Upper lobe of right lung (tissue), 1 donor: ENCODE results near the gene FGFRL1. TPM values are rescaled to one million over a fixed set of nuclear protein-coding genes. Genes with fewer than 3 reads are reported as not detected.

Source experiments
- ATAC-seq: fragments of 200-7000 bp; cut with Tn5 transposase; one replicate; pipeline ENCODE4 v1.9.1; 2020; ENCODE audit warnings: mild to moderate bottlenecking, moderate library complexity
- DNase-seq: peaks from one replicate; pipeline ENCODE4 v3.0.0-alpha.2; 2020
- H3K27ac ChIP-seq: fragments of 200-600 bp; one replicate; pipeline ENCODE4 v1.8.0; 2022
- H3K27me3 ChIP-seq: fragments of 200-600 bp; one replicate; pipeline ENCODE4 v1.8.0; 2022; ENCODE audit warnings: mild to moderate bottlenecking
- H3K36me3 ChIP-seq: fragments of 200-600 bp; one replicate; pipeline ENCODE4 v1.8.0; 2022
- H3K4me1 ChIP-seq: fragments of 200-600 bp; one replicate; pipeline ENCODE4 v1.8.0; 2022
- H3K4me3 ChIP-seq: fragments of 200-600 bp; one replicate; pipeline ENCODE4 v1.8.0; 2022; ENCODE audit warnings: mild to moderate bottlenecking
- H3K9me3 ChIP-seq: fragments of 200-600 bp; one replicate; pipeline ENCODE4 v1.8.0; 2022
- CTCF ChIP-seq: fragments of 200-600 bp; IDR thresholded peaks from one replicate; pipeline ENCODE4 v1.8.0; 2022; ENCODE audit warnings: antibody characterized with exemption
- intact Hi-C: fragments of 100-400 bp; cut with DNase I; formaldehyde crosslinking; loops from one replicate; pipeline ENCODE4 v1.11.0; 2022
- total RNA-seq: library from RNA; stranded (reverse); fragmentation: NEBNext Ultra II Directional; extraction: Animal tissue kit (Norgen Biotek cat#: 25700); gene quantifications from one replicate; pipeline ENCODE4 v1.2.1, GENCODE V29; 2021
- donor health status: DM: no; HTN: yes; CAD: no; lungs with severe emphysema.

The FGFRL1 gene
- total RNA-seq, 1 donor from 2014 or later = 25.2 TPM

DNA sequence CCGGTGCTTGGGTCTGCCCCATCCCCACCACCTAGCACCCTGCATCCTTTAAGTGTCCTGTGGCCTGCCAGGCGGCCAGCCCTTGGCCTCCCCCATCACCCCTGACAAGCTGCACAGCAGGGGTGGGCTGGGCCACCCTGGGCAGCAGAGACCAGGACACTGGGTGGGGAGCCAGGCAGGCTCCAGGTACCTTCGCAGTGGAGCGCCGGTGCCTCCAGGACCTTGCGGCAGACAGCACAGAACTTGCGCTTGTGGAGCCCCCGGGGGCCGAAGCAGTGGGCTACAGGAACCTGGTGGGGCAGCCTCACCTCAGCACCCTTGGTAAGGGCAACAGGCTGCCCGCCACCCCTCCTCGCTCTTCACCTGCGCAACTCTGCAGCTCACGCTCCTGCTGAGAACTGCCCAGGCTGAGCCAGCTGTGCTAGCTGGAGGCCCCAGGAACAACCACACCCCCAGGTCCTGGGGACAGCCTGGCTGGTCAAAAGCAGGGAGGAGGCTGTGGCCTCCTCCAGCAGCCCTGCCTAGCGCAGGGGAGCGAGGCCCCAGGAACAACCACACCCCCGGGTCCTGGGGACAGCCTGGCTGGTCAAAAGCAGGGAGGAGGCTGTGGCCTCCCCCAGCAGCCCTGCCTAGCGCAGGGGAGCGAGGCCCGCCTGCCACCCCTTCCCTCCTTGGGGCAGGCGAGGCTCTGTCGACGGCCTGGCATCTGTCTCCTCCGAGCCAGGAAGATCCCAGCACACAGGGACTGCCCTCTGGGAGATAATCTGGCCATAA, 42.6 kb upstream of the FGFRL1 start:
- no peak for TF ChIP-seq CTCF
- no peak for DNase-seq
- H3K36me3 ChIP-seq = peaks cover 16% of the 10 kb centered on the region
- no peak overlapping the region for H3K27ac ChIP-seq
- no peak for ATAC-seq
- H3K27me3 ChIP-seq = no peaks in the 10 kb centered on the region
- H3K9me3 ChIP-seq = no peaks in the 10 kb centered on the region
- H3K4me3 ChIP-seq = no peak overlapping the region
- peaks cover 13% of the 10 kb centered on the region for H3K4me1 ChIP-seq
- intact Hi-C loops = no loop called here

DNA sequence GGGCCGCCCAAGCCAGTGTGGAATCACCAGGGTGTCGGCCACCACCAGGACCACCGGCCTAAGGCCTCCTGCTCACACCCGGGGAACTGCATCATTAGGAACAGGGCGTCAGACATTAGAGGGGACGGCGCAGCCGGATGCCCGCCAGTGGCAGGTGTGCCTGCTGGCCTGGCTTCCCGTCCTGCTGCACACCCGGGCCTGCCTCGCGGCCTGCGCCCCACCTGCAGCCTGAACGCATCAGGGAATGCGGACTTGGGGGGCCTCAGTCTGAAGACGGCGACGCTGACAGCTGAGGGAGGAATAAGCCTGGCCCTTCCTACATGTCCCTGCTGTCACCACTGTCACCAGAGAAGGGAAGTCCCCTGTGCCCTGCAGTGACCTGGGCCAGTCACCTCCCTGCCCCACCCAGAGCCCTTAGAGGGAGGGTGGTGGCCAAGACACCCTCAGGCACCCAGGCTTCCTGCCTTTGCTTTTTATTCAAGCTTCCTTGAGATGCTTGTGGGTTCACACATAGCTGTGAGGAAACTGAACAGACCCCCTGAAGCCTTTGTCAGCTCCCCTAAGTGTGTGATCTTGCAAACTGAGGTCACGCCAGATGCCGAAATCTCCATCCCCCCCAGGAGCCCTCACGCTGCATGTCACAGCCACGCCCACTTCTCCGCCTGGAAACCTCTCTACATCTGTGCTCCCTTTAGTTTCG, 41.2 kb upstream of the FGFRL1 start:
- intact Hi-C loops = no loop called here

DNA sequence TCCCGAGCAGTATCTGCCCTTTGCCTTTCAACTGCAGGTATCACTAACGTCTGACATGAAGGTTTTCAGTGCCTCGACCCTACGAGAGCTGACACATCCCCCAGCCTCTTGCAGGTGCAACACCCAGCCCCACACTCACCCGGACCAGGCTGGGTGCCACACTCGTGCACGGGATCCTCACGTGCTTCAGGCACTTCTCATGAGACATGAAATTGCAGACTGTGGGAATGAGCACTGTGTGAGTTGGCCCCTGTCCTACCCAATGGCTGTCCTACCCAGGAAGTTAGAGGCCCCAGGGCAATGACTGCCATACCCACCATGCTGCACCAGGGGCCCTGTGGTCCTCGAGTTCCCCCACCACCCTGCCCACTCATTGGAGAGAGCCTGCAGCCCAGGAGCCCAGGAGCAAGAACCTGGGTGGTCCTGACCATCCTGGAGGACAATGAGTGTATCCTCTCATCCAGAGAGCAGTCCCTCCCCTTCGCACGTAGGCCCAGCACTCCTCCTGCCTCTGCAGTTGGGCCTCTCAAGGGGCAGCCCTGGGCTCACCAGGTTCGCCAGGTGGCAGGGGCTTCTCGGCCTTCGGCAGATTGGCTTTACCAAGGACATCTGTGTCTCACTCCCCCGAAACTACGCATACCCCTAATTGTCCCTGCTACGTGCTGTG, 40.4 kb upstream of the FGFRL1 start:
- Histone ChIP-seq H3K4me3 (no peak overlapping the region), H3K36me3 (peaks cover 7% of the 10 kb centered on the region), H3K27me3 (no peaks in the 10 kb centered on the region), H3K4me1 (peaks cover 13% of the 10 kb centered on the region), H3K9me3 (no peaks in the 10 kb centered on the region), H3K27ac (no peak overlapping the region)
- intact Hi-C loops = no loop called here
- DNase-seq (no peak), ATAC-seq (no peak)
- TF ChIP-seq CTCF = no peak

More for the DNA sequence above, 41.2 kb upstream of the FGFRL1 start:
- no peak overlapping the region for H3K27ac ChIP-seq
- no peak for TF ChIP-seq CTCF
- H3K4me3 ChIP-seq = no peak overlapping the region
- H3K36me3 ChIP-seq = peaks cover 10% of the 10 kb centered on the region
- ATAC-seq (no peak), DNase-seq (no peak)
- H3K9me3 ChIP-seq = no peaks in the 10 kb centered on the region
- H3K4me1 ChIP-seq = peaks cover 13% of the 10 kb centered on the region
- H3K27me3 ChIP-seq = no peaks in the 10 kb centered on the region

DNA sequence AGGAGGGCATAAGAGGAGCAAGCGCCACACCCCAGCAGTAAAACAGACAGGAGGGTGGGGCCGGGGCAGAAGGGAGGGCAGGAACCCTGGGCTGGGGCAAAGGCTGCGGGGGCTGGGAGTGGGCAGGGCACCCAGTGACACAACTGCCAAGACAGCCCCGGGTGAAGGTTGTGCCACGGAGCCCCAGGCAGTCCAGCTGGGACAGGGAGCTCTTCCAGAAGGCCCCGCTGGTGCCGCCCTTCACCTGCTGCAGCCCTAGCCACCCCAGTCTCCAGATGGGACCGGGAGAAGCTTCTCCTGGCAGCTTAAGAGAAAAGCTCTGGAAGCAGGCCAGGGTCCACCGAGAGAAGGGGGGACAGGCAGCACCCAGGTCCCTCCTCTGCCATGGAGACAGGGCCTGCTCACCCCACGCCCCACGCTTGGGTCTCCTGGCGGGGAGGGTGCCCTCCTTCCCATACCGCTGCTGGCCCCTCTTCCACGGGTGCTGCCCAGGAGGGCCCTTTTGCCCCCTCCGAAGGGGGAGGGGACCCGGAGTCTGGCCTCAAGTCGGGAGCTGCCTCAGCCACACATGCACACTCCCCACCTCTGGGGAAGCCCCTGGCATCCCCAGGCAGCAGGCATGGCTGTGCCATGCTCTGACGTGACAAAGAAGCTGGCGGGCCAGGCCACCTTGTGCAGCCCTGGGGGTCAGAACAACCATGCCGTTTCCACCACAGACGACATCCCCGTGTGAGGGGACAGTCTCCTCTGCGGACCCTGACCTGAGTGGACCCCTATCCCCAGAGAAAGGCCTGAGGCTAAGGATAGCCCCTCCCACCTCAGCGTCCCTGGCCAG, 39.5 kb upstream of the FGFRL1 start:
- Histone ChIP-seq H3K9me3 (no peaks in the 10 kb centered on the region), H3K4me1 (peaks cover 13% of the 10 kb centered on the region), H3K27me3 (no peaks in the 10 kb centered on the region), H3K36me3 (no peaks in the 10 kb centered on the region), H3K4me3 (peak overlapping the region; percentile 79), H3K27ac (no peak overlapping the region)
- DNase-seq = no peak
- ATAC-seq = no peak
- no peak for TF ChIP-seq CTCF
- intact Hi-C loops = no loop called here

GRCh38 chr4:972651-973424, 38.6 kb upstream of the FGFRL1 start:
- Histone ChIP-seq H3K4me3 (peak overlapping the region; percentile 79), H3K9me3 (no peaks in the 10 kb centered on the region), H3K36me3 (no peaks in the 10 kb centered on the region), H3K27ac (peak overlapping the region; percentile 18), H3K4me1 (peaks cover 13% of the 10 kb centered on the region), H3K27me3 (no peaks in the 10 kb centered on the region)
- TF ChIP-seq CTCF = no peak
- ATAC-seq (peak; percentile 37), DNase-seq (peak; percentile 81)
- intact Hi-C loops = no loop called here
